Measurements from ENCODE around the gene CLMP.

The CLMP gene

GRCh38 chr11:123083623-123084029, 111.4 kb downstream of the CLMP start:
- no peaks in the 10 kb centered on the region for H3K36me3 ChIP-seq (ENCODE audit: control insufficient read depth, low read length)
- no peaks in the 10 kb centered on the region for H3K4me1 ChIP-seq (ENCODE audit: control insufficient read depth, low read length)
- H3K9me3 ChIP-seq (ENCODE audit: control insufficient read depth, insufficient read depth, low read length): no peaks in the 10 kb centered on the region
- TF ChIP-seq CTCF (IDR thresholded peaks at IDR 0.05; ENCODE audit: low read depth, low read length, poor library complexity, severe bottlenecking): no peak
- no peak for TF ChIP-seq EZH2phosphoT487 (IDR thresholded peaks at IDR 0.05; ENCODE audit: borderline replicate concordance, low read length)
- H3K27ac ChIP-seq (ENCODE audit: low read depth, low read length): no peak overlapping the region
- H3K27me3 ChIP-seq (ENCODE audit: control insufficient read depth, low read length): peaks cover 3% of the 10 kb centered on the region; the same call in 1 of the 2 replicates
- no peak overlapping the region for H3K4me2 ChIP-seq (ENCODE audit: low read length)
- no peaks in the 10 kb centered on the region for H4K20me1 ChIP-seq (ENCODE audit: control insufficient read depth, insufficient read depth, low read depth, low read length)
- no peaks in the 10 kb centered on the region for H3K9me2 ChIP-seq (replicated peaks; ENCODE audit: control insufficient read depth, low read length)
- H3K4me3 ChIP-seq (ENCODE audit: low read length): no peak overlapping the region
- H3K79me2 ChIP-seq (ENCODE audit: control insufficient read depth, low read length): no peaks in the 10 kb centered on the region
- H3F3A ChIP-seq (ENCODE audit: control insufficient read depth, insufficient read depth): no peaks in the 10 kb centered on the region

- H3F3A ChIP-seq (ENCODE audit: control insufficient read depth, insufficient read depth): no peaks in the 10 kb centered on the region
- no peak overlapping the region for H3K4me3 ChIP-seq (ENCODE audit: low read length)
- no peaks in the 10 kb centered on the region for H3K9me3 ChIP-seq (ENCODE audit: control insufficient read depth, insufficient read depth, low read length)
- no peak overlapping the region for H3K27ac ChIP-seq (ENCODE audit: low read depth, low read length)
- no peak overlapping the region for H3K4me2 ChIP-seq (ENCODE audit: low read length)
- no peaks in the 10 kb centered on the region for H3K4me1 ChIP-seq (ENCODE audit: control insufficient read depth, low read length)
- H4K20me1 ChIP-seq (ENCODE audit: control insufficient read depth, insufficient read depth, low read depth, low read length): no peaks in the 10 kb centered on the region
- H3K27me3 ChIP-seq (ENCODE audit: control insufficient read depth, low read length): peaks cover 3% of the 10 kb centered on the region; the same call in 1 of the 2 replicates
- no peak for TF ChIP-seq EZH2phosphoT487 (IDR thresholded peaks at IDR 0.05; ENCODE audit: borderline replicate concordance, low read length)
- TF ChIP-seq CTCF (IDR thresholded peaks at IDR 0.05; ENCODE audit: low read depth, low read length, poor library complexity, severe bottlenecking): no peak
- no peaks in the 10 kb centered on the region for H3K9me2 ChIP-seq (replicated peaks; ENCODE audit: control insufficient read depth, low read length)
- no peaks in the 10 kb centered on the region for H3K36me3 ChIP-seq (ENCODE audit: control insufficient read depth, low read length)
- H3K79me2 ChIP-seq (ENCODE audit: control insufficient read depth, low read length): no peaks in the 10 kb centered on the region
Observed at GRCh38 chr11:123082977-123083376, 112.1 kb downstream of the CLMP start.

GRCh38 chr11:123080015-123080414, 115.0 kb downstream of the CLMP start:
- no peak overlapping the region for H3K27ac ChIP-seq (ENCODE audit: low read depth, low read length)
- H3K36me3 ChIP-seq (ENCODE audit: control insufficient read depth, low read length): no peaks in the 10 kb centered on the region
- H3F3A ChIP-seq (ENCODE audit: control insufficient read depth, insufficient read depth): no peaks in the 10 kb centered on the region
- no peak overlapping the region for H3K4me3 ChIP-seq (ENCODE audit: low read length)
- H4K20me1 ChIP-seq (ENCODE audit: control insufficient read depth, insufficient read depth, low read depth, low read length): no peaks in the 10 kb centered on the region
- no peaks in the 10 kb centered on the region for H3K9me3 ChIP-seq (ENCODE audit: control insufficient read depth, insufficient read depth, low read length)
- H3K79me2 ChIP-seq (ENCODE audit: control insufficient read depth, low read length): no peaks in the 10 kb centered on the region
- no peak overlapping the region for H3K4me2 ChIP-seq (ENCODE audit: low read length)
- H3K4me1 ChIP-seq (ENCODE audit: control insufficient read depth, low read length): no peaks in the 10 kb centered on the region
- peaks cover 3% of the 10 kb centered on the region; the same call in 1 of the 2 replicates for H3K27me3 ChIP-seq (ENCODE audit: control insufficient read depth, low read length)
- H3K9me2 ChIP-seq (replicated peaks; ENCODE audit: control insufficient read depth, low read length): no peaks in the 10 kb centered on the region
- TF ChIP-seq EZH2phosphoT487 (IDR thresholded peaks at IDR 0.05; ENCODE audit: borderline replicate concordance, low read length) (no peak), CTCF (IDR thresholded peaks at IDR 0.05; ENCODE audit: low read depth, low read length, poor library complexity, severe bottlenecking) (no peak)
